ENCODE results near the gene BMPR1A.

BMPR1A gene

DNA sequence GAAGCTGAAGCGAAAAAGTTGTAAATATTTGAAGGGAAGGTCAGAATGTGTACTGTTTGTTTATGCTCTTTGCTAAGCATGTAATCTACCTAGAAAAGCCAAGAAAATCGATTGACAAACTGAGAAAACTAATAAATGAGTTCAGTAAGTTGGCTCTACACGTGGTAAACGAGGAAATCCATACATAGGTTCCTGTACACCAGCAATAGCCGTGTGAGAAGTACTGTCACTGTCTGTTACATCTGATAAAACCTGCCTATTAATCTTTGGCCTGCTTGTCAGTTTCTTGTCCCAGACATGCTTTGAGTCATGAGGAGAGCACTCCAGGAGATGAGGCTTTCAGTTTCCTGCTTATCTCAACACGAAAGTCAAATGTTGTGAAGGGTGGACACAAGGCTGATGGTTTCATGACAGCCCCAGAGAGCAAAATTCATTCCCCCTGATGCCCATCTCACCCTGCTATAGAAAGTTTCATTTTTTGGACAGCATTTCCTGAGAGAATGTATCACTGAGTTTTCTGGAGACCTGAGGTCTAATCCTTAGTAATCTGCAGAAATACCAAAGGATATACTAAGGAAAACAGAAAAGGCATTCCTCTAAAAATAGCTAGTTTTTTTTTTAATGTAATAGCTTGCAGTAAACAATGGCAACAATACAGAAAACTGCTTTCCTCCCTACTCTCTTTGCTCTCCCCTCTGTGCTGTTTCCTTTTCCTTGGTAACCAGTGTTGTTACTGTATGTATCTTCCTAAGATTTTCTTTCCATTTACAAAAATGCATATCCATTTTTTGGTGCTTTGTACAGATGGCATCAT is 18.8 kb downstream of the BMPR1A start:
- no peak overlapping the region for H3K4me3 ChIP-seq (ENCODE audit: low read length, poor library complexity, severe bottlenecking)
- no peak overlapping the region for H3K9ac ChIP-seq (ENCODE audit: low read depth, low read length, poor library complexity, severe bottlenecking)
- H3K9me2 ChIP-seq (replicated peaks; ENCODE audit: low read depth, low read length), result no peaks in the 10 kb centered on the region
- H3K9me3 ChIP-seq (ENCODE audit: insufficient read depth, low read depth, low read length), result no peaks in the 10 kb centered on the region
- no peak for TF ChIP-seq EZH2phosphoT487 (IDR thresholded peaks at IDR 0.05; ENCODE audit: borderline replicate concordance)
- no peak for TF ChIP-seq CTCF (conservative IDR thresholded peaks at IDR 0.05; ENCODE audit: low read length)
- peak overlapping the region; percentile 17; the same call in 1 of the 2 replicates for H2AFZ ChIP-seq (ENCODE audit: low read length)
- no peaks in the 10 kb centered on the region for H3K36me3 ChIP-seq (ENCODE audit: insufficient read depth, low read length)
- no peaks in the 10 kb centered on the region for H3K79me2 ChIP-seq (ENCODE audit: insufficient read depth, low read length)
- H3F3A ChIP-seq (ENCODE audit: low read depth), result no peaks in the 10 kb centered on the region
- H3K4me1 ChIP-seq (ENCODE audit: insufficient read depth, low read length, poor library complexity, severe bottlenecking), result no peaks in the 10 kb centered on the region
- no peaks in the 10 kb centered on the region for H4K20me1 ChIP-seq (ENCODE audit: insufficient read depth, low read length, poor library complexity, severe bottlenecking)
- H3K27me3 ChIP-seq (ENCODE audit: insufficient read depth, low read length, poor library complexity, severe bottlenecking), result peaks cover 5% of the 10 kb centered on the region
- H3K4me2 ChIP-seq (ENCODE audit: low read depth, low read length, poor library complexity, severe bottlenecking), result no peak overlapping the region

- no peak overlapping the region for H3K9ac ChIP-seq (ENCODE audit: low read depth, low read length, poor library complexity, severe bottlenecking)
Observed at GRCh38 chr10:86775870-86776180, 19.4 kb downstream of the BMPR1A start.

GRCh38 chr10:86779220-86780017 is 23.0 kb downstream of the BMPR1A start:
- TF ChIP-seq CTCF (conservative IDR thresholded peaks at IDR 0.05; ENCODE audit: low read length) (no peak), EZH2phosphoT487 (IDR thresholded peaks at IDR 0.05; ENCODE audit: borderline replicate concordance) (no peak)
- Histone ChIP-seq H3K9me3 (ENCODE audit: insufficient read depth, low read depth, low read length) (no peaks in the 10 kb centered on the region), H3K27me3 (ENCODE audit: insufficient read depth, low read length, poor library complexity, severe bottlenecking) (peaks cover 5% of the 10 kb centered on the region), H3K4me3 (ENCODE audit: low read length, poor library complexity, severe bottlenecking) (no peak overlapping the region), H2AFZ (ENCODE audit: low read length) (no peak overlapping the region), H3F3A (ENCODE audit: low read depth) (no peaks in the 10 kb centered on the region), H3K36me3 (ENCODE audit: insufficient read depth, low read length) (no peaks in the 10 kb centered on the region), H4K20me1 (ENCODE audit: insufficient read depth, low read length, poor library complexity, severe bottlenecking) (no peaks in the 10 kb centered on the region), H3K9me2 (replicated peaks; ENCODE audit: low read depth, low read length) (no peaks in the 10 kb centered on the region), H3K4me1 (ENCODE audit: insufficient read depth, low read length, poor library complexity, severe bottlenecking) (no peaks in the 10 kb centered on the region), H3K4me2 (ENCODE audit: low read depth, low read length, poor library complexity, severe bottlenecking) (no peak overlapping the region), H3K9ac (ENCODE audit: low read depth, low read length, poor library complexity, severe bottlenecking) (no peak overlapping the region), H3K79me2 (ENCODE audit: insufficient read depth, low read length) (no peaks in the 10 kb centered on the region)

More at GRCh38 chr10:86775870-86776180, 19.4 kb downstream of the BMPR1A start:
- H3K36me3 ChIP-seq (ENCODE audit: insufficient read depth, low read length), result no peaks in the 10 kb centered on the region
- H3K79me2 ChIP-seq (ENCODE audit: insufficient read depth, low read length), result no peaks in the 10 kb centered on the region
- no peaks in the 10 kb centered on the region for H3K4me1 ChIP-seq (ENCODE audit: insufficient read depth, low read length, poor library complexity, severe bottlenecking)
- TF ChIP-seq EZH2phosphoT487 (IDR thresholded peaks at IDR 0.05; ENCODE audit: borderline replicate concordance) (no peak), CTCF (conservative IDR thresholded peaks at IDR 0.05; ENCODE audit: low read length) (no peak)
- peaks cover 5% of the 10 kb centered on the region for H3K27me3 ChIP-seq (ENCODE audit: insufficient read depth, low read length, poor library complexity, severe bottlenecking)
- H4K20me1 ChIP-seq (ENCODE audit: insufficient read depth, low read length, poor library complexity, severe bottlenecking), result no peaks in the 10 kb centered on the region
- H3K4me3 ChIP-seq (ENCODE audit: low read length, poor library complexity, severe bottlenecking), result no peak overlapping the region
- H3F3A ChIP-seq (ENCODE audit: low read depth), result no peaks in the 10 kb centered on the region
- no peak overlapping the region for H3K4me2 ChIP-seq (ENCODE audit: low read depth, low read length, poor library complexity, severe bottlenecking)
- H3K9me2 ChIP-seq (replicated peaks; ENCODE audit: low read depth, low read length), result no peaks in the 10 kb centered on the region
- H3K9me3 ChIP-seq (ENCODE audit: insufficient read depth, low read depth, low read length), result no peaks in the 10 kb centered on the region
- no peak overlapping the region for H2AFZ ChIP-seq (ENCODE audit: low read length)

Data from Loucy (cell line).